GM12878 (cell line): Measurements from ENCODE around the gene SPATA32. TPM values are rescaled to one million over a fixed set of nuclear protein-coding genes. Genes with fewer than 3 reads are reported as not detected.
A peak's percentile ranks its signal among the peaks of the same experiment; 100 is the strongest.

Experiments used
- ATAC-seq: fragments of 200-7000 bp; cut with Tn5 transposase; 3 replicates; pipeline ENCODE4 v1.9.1; 2020; ENCODE audit warnings: mild to moderate bottlenecking, moderate library complexity
- BruUV-seq: library from RNA; stranded (reverse); fragments of 400-500 nt; replicated peaks from 2 replicates; lab custom pipeline; 2021; lab: Mats Ljungman, UMichigan
- CTCF ChIA-PET: fragments of 300-600 bp; sonication (Branson Sonifier 250); formaldehyde crosslinking; extraction: SDS; loops from one replicate; lab custom pipeline; 2021; ENCODE audit warnings: inconsistent platforms; lab: Yijun Ruan, JAX
- POLR2A ChIA-PET: fragments of 350-600 bp; formaldehyde crosslinking; extraction: SDS; loops from one replicate; lab custom pipeline; 2021; ENCODE audit warnings: inconsistent platforms; lab: Charles Lee
- RAD21 ChIA-PET: fragments of 300-600 bp; sonication (Branson Sonifier 250); formaldehyde crosslinking; loops from one replicate; lab custom pipeline; 2023; ENCODE audit warnings: antibody characterized with exemption; ENCODE audit not compliant: unreplicated experiment; lab: Charles Lee
- SMC1A ChIA-PET: fragments of 300-600 bp; sonication (Branson Sonifier 250); formaldehyde crosslinking; loops from one replicate; lab custom pipeline; 2023; ENCODE audit not compliant: unreplicated experiment, uncharacterized antibody; lab: Charles Lee
- DNase-seq: peaks from one replicate; pipeline ENCODE4 v3.0.0-alpha.2; 2011; ENCODE audit warnings: low read depth, low spot score
- FAIRE-seq: peaks from 3 replicates; lab custom pipeline; 2011; peaks lifted over from hg19 to GRCh38; lab: Jason Lieb, UNC
- H2AFZ ChIP-seq: 2 replicates; pipeline ENCODE4 v1.6.0; 2011; ENCODE audit warnings: low read depth, low read length, control low read depth; ENCODE audit not compliant: control insufficient read depth
- H3K27ac ChIP-seq: 2 replicates; pipeline ENCODE4 v1.5.1; 2011; ENCODE audit warnings: control low read depth; ENCODE audit not compliant: control insufficient read depth, insufficient read depth
- H3K27me3 ChIP-seq, 2 experiments: replicated peaks in 1 of 2; 2 replicates each; pipeline versions ENCODE4 v1.6.0 to v1.6.1; 2011; ENCODE audit warnings: low read length in 1 of 2; ENCODE audit not compliant: control insufficient read depth in 2 of 2, insufficient read depth in 2 of 2
- H3K36me3 ChIP-seq, 2 experiments: 2 replicates each; pipeline ENCODE4 v1.5.1; 2011; ENCODE audit warnings: low read length in 1 of 2; ENCODE audit not compliant: control insufficient read depth in 2 of 2, insufficient read depth in 2 of 2
- H3K4me1 ChIP-seq: 2 replicates; pipeline ENCODE4 v1.6.1; 2011; ENCODE audit warnings: mild to moderate bottlenecking, low read length, moderate library complexity, mixed read lengths; ENCODE audit not compliant: control insufficient read depth, insufficient read depth
- H3K4me2 ChIP-seq: 2 replicates; pipeline ENCODE4 v1.6.0; 2011; ENCODE audit warnings: control low read depth; ENCODE audit not compliant: control insufficient read depth, insufficient read depth
- H3K4me3 ChIP-seq: fragments of 200-600 bp; sonication (generic); 2 replicates; pipeline ENCODE4 v1.5.1; 2016
- H3K79me2 ChIP-seq: 2 replicates; pipeline ENCODE4 v1.6.0; 2011; ENCODE audit warnings: low read length; ENCODE audit not compliant: control insufficient read depth, insufficient read depth
- H3K9ac ChIP-seq: 2 replicates; pipeline ENCODE4 v1.8.0; 2011; ENCODE audit warnings: low read length, control low read depth, mixed read lengths; ENCODE audit not compliant: control insufficient read depth, insufficient read depth
- H3K9me3 ChIP-seq: replicated peaks from 3 replicates; pipeline ENCODE4 v1.5.1; 2011; ENCODE audit warnings: mild to moderate bottlenecking, low read length; ENCODE audit not compliant: control insufficient read depth, insufficient read depth
- H4K20me1 ChIP-seq: 2 replicates; pipeline ENCODE4 v1.6.0; 2011; ENCODE audit not compliant: control insufficient read depth, insufficient read depth
- CTCF ChIP-seq, 3 experiments: IDR thresholded peaks in 2 of 3; conservative IDR thresholded peaks in 1 of 3; 2 replicates each; pipeline ENCODE4 v1.5.1; 2011; ENCODE audit warnings: low read depth in 3 of 3, low read length in 3 of 3, mild to moderate bottlenecking in 3 of 3, control low read depth in 2 of 3, moderate library complexity in 2 of 3, inconsistent platforms in 1 of 3, mixed read lengths in 1 of 3; ENCODE audit not compliant: control insufficient read depth in 2 of 3, insufficient read depth in 1 of 3; ENCODE audit errors: extremely low read depth in 1 of 3
- NR2C2 ChIP-seq: IDR thresholded peaks from 2 replicates; pipeline ENCODE4 v1.6.1; 2011; ENCODE audit warnings: borderline replicate concordance, low read depth; ENCODE audit not compliant: control insufficient read depth, insufficient read length
- RAD21 ChIP-seq: IDR thresholded peaks from 2 replicates; pipeline ENCODE4 v1.6.1; 2011; ENCODE audit warnings: mild to moderate bottlenecking, low read depth, low read length, moderate library complexity; ENCODE audit not compliant: insufficient read depth
- SUZ12 ChIP-seq: fragments of 200-600 bp; sonication (generic); IDR thresholded peaks from one replicate; pipeline ENCODE4 v1.6.1; 2018; ENCODE audit warnings: antibody characterized with exemption, mild to moderate bottlenecking; ENCODE audit not compliant: unreplicated experiment
- ZNF274 ChIP-seq: IDR thresholded peaks from one replicate; pipeline ENCODE4 v1.8.0; 2011; ENCODE audit not compliant: insufficient read length, insufficient read depth
- WGBS: methylation state at CpG from one replicate; pipeline ENCODE4 v1.1.6; 2016; ENCODE audit warnings: low lambda C conversion rate; ENCODE audit not compliant: insufficient replicate concordance, insufficient coverage; ENCODE audit errors: missing lambda C conversion rate; 5-methylcytosine and 5-hydroxymethylcytosine counted together
- in situ Hi-C: fragments of 300-500 bp; cut with MboI; formaldehyde crosslinking; loops from 9 replicates; pipeline ENCODE4 v1.14.3; 2018; ENCODE audit warnings: mixed read lengths
- intact Hi-C: fragments of 100-400 bp; cut with micrococcal nuclease; formaldehyde crosslinking; loops from one replicate; pipeline ENCODE4 v1.14.2; 2022; ENCODE audit not compliant: unreplicated experiment
- polyA plus RNA-seq, 11 experiments: library from polyadenylated mRNA; depleted of rRNA in 4 of 11; unstranded in 6 of 11; stranded (reverse) in 5 of 11; fragments of >200 nt; fragmentation: Nextera tagmentation in 4 of 11; fragmentation: Illumina TruSeq in 1 of 11; extraction: Ambion mirVana in 4 of 11; extraction: Trizol in 1 of 11; gene quantifications; 1 replicate in 1 of 11; 2 replicates in 10 of 11; pipeline versions ENCODE4 v1.2.1 to v1.2.3, GENCODE V29; 2011 to 2016; ENCODE audit warnings: inconsistent platforms in 2 of 11, missing spikeins in 2 of 11, low read depth in 1 of 11
- total RNA-seq, 4 experiments: library from RNA; depleted of rRNA in 3 of 4; stranded (reverse); fragments of >200 nt in 3 of 4; fragmentation: Illumina TruSeq in 1 of 4; extraction: Trizol in 1 of 4; gene quantifications; 2 replicates each; pipeline versions ENCODE4 v1.2.1 to v1.2.3, GENCODE V29; 2013 to 2021

The SPATA32 gene
- total and polyA plus RNA-seq, 10 of the 15 experiments (the other 5 are each of a cell fraction or from before 2014, with no cell fraction given), result 0.03 to 0.35 (median 0.11) TPM; not detected in 3

GRCh38 chr17:45270828-45271418 is 9.0 kb upstream of the SPATA32 start:
- intact Hi-C loops (no loop called here), in situ Hi-C loops (loop anchor here (25.0 kb wide), 1 partner anchor 341 kb away; no protein-coding TSS in a partner anchor)
- ChIA-PET SMC1A (interaction anchor here (1.6 to 1.7 kb wide), 2 partner anchors 41 to 52 kb away, joined by 3 to 9 read pairs; no protein-coding TSS in a partner anchor), CTCF (interaction anchor here (0.6 to 10.7 kb wide), 14 partner anchors 8 to 119 kb away, joined by 3 to 104 read pairs (median 4); partner anchors contain the start of gene FMNL1), POLR2A (interaction anchor here (0.7 kb wide), 1 partner anchor 137 kb away, joined by 3 read pairs; no protein-coding TSS in a partner anchor), RAD21 (interaction anchor here (1.0 to 3.6 kb wide), 2 partner anchors 52 to 115 kb away, joined by 3 to 15 read pairs; no protein-coding TSS in a partner anchor)
- peak; percentile 80 for ATAC-seq
- TF ChIP-seq RAD21 (peak; percentile 44), SUZ12 (no peak), CTCF (IDR thresholded peaks at IDR 0.05 in 2 of 3, conservative IDR thresholded peaks at IDR 0.05 in 1 of 3; ENCODE audit: control insufficient read depth in 2 of 3, extremely low read depth in 1 of 3, insufficient read depth in 1 of 3, low read depth in 3 of 3, low read length in 3 of 3) (peak; percentile 45 to 82 (median 62)), ZNF274 (no peak), NR2C2 (no peak)
- Histone ChIP-seq H3K4me2 (no peak overlapping the region), H3K36me3 (peaks cover 47 to 58% of the 10 kb centered on the region in 2 experiments), H3K79me2 (no peaks in the 10 kb centered on the region), H3K4me1 (0 out of 2 replicates have a peak, but pooled peaks cover 4% of the 10 kb centered on the region), H4K20me1 (0 out of 2 replicates have a peak, but pooled peaks cover 2% of the 10 kb centered on the region), H3K9me3 (no peaks in the 10 kb centered on the region), H3K27me3 (no peaks in the 10 kb centered on the region), H3K27ac (no peak overlapping the region), H3K9ac (no peak overlapping the region), H3K4me3 (no peak overlapping the region), H2AFZ (no peak overlapping the region)
- 85% methylated on average over 13 of the region's 13 CpGs for WGBS
- no TSS peak for BruUV-seq
- DNase-seq, result no peak
- no peak for FAIRE-seq
